Endothelial cell of umbilical vein (primary cell): ENCODE measurements around the gene SHPK. TPM values are rescaled to one million over a fixed set of nuclear protein-coding genes. Genes with fewer than 3 reads are reported as not detected.

Experiments
- BruUV-seq: library from RNA; stranded (reverse); fragments of 400-500 nt; replicated peaks from 2 replicates; lab custom pipeline; 2021; lab: Mats Ljungman, UMichigan
- CTCF ChIA-PET: fragments of 300-600, 350-600 bp; sonication (Branson Sonifier 250); formaldehyde crosslinking; loops from one replicate; lab custom pipeline; 2021; ENCODE audit warnings: antibody characterized with exemption, inconsistent platforms; lab: Charles Lee
- POLR2A ChIA-PET: fragments of 300-600, 350-600 bp; sonication (Branson Sonifier 250); formaldehyde crosslinking; loops from one replicate; lab custom pipeline; 2021; ENCODE audit warnings: antibody characterized with exemption, inconsistent platforms; lab: Charles Lee
- DNase-seq: peaks from one replicate; pipeline ENCODE4 v3.0.0-alpha.2; 2011; ENCODE audit warnings: low read depth, low spot score
- FAIRE-seq: peaks from 2 replicates; lab custom pipeline; 2011; peaks lifted over from hg19 to GRCh38; lab: Jason Lieb, UNC
- H2AFZ ChIP-seq: 2 replicates; pipeline ENCODE4 v1.6.0; 2012; ENCODE audit warnings: low read depth, low read length, control low read depth, inconsistent platforms
- H3K27ac ChIP-seq: 2 replicates; pipeline ENCODE4 v1.5.1; 2011; ENCODE audit warnings: low read depth, mild to moderate bottlenecking, control low read depth, low read length, moderate library complexity; ENCODE audit not compliant: insufficient read depth
- H3K27me3 ChIP-seq, 2 experiments: 2 replicates each; pipeline versions ENCODE4 v1.6.0 to v1.6.1; 2011; ENCODE audit warnings: low read length in 2 of 2, mixed read lengths in 1 of 2; ENCODE audit not compliant: control insufficient read depth in 2 of 2, insufficient read depth in 2 of 2
- H3K36me3 ChIP-seq, 2 experiments: 2 replicates in 1 of 2; 3 replicates in 1 of 2; pipeline ENCODE4 v1.5.1; 2011; ENCODE audit warnings: low read length in 2 of 2, mild to moderate bottlenecking in 1 of 2, moderate library complexity in 1 of 2; ENCODE audit not compliant: control insufficient read depth in 2 of 2, insufficient read depth in 2 of 2; ENCODE audit errors: extremely low read depth in 1 of 2
- H3K4me1 ChIP-seq: 3 replicates; pipeline ENCODE4 v1.5.1; 2011; ENCODE audit warnings: mild to moderate bottlenecking, low read length; ENCODE audit not compliant: control insufficient read depth, insufficient read depth; ENCODE audit errors: extremely low read depth
- H3K4me2 ChIP-seq: 2 replicates; pipeline ENCODE4 v1.6.1; 2011; ENCODE audit warnings: low read length, control low read depth, mixed read lengths; ENCODE audit not compliant: insufficient read depth
- H3K4me3 ChIP-seq, 3 experiments: fragments of 200-600 bp in 1 of 3; sonication (generic), shearing (Covaris generic) in 1 of 3; replicated peaks in 1 of 3; 2 replicates each; pipeline ENCODE4 v1.5.1; 2011 to 2016; ENCODE audit warnings: control low read depth in 3 of 3, low read length in 3 of 3, mild to moderate bottlenecking in 2 of 3, inconsistent platforms in 1 of 3, low read depth in 1 of 3, moderate library complexity in 1 of 3; ENCODE audit not compliant: insufficient read depth in 1 of 3
- H3K79me2 ChIP-seq: 2 replicates; pipeline ENCODE4 v1.6.0; 2012; ENCODE audit warnings: low read length, inconsistent platforms; ENCODE audit not compliant: control insufficient read depth, insufficient read depth
- H3K9ac ChIP-seq: replicated peaks from 2 replicates; pipeline ENCODE3; 2011; ENCODE audit warnings: low read length, control low read depth; ENCODE audit not compliant: insufficient read depth; ENCODE audit errors: extremely low read depth
- H3K9me1 ChIP-seq: replicated peaks from 3 replicates; pipeline ENCODE4 v1.6.0; 2011; ENCODE audit warnings: mild to moderate bottlenecking, low read length; ENCODE audit not compliant: control insufficient read depth, insufficient read depth; ENCODE audit errors: extremely low read depth
- H3K9me3 ChIP-seq: replicated peaks from 2 replicates; pipeline ENCODE4 v1.5.1; 2012; ENCODE audit warnings: low read length, inconsistent platforms; ENCODE audit not compliant: control insufficient read depth, insufficient read depth
- H4K20me1 ChIP-seq: replicated peaks from 2 replicates; pipeline ENCODE3; 2011; ENCODE audit warnings: mild to moderate bottlenecking, low read length; ENCODE audit not compliant: control insufficient read depth, insufficient read depth; ENCODE audit errors: extremely low read depth
- CTCF ChIP-seq, 2 donors: IDR thresholded peaks; 1 replicate in 1 of 2; 2 replicates in 1 of 2; pipeline ENCODE4 v1.5.1; 2011; ENCODE audit warnings: low read length in 2 of 2, mild to moderate bottlenecking in 2 of 2, moderate library complexity in 2 of 2, control low read depth in 1 of 2, inconsistent platforms in 1 of 2, low read depth in 1 of 2; ENCODE audit not compliant: insufficient read depth in 1 of 2; ENCODE audit errors: extremely low read depth in 1 of 2
- EZH2 ChIP-seq: IDR thresholded peaks from 2 replicates; pipeline ENCODE4 v1.6.1; 2012; ENCODE audit warnings: borderline replicate concordance, low read depth, mild to moderate bottlenecking, moderate library complexity, low read length, inconsistent platforms; ENCODE audit not compliant: severe bottlenecking
- GATA2 ChIP-seq: IDR thresholded peaks from 2 replicates; pipeline ENCODE4 v1.7.0; 2011; ENCODE audit warnings: low read depth, mild to moderate bottlenecking, moderate library complexity, mixed read lengths, low read length; ENCODE audit not compliant: insufficient read length, insufficient read depth
- JUN ChIP-seq: IDR thresholded peaks from 2 replicates; pipeline ENCODE4 v1.6.1; 2011; ENCODE audit warnings: borderline replicate concordance, low read depth; ENCODE audit not compliant: insufficient read length, insufficient read depth
- POLR2A ChIP-seq: IDR thresholded peaks from 2 replicates; pipeline ENCODE4 v1.6.1; 2012; ENCODE audit warnings: low read depth, mild to moderate bottlenecking, control low read depth, low read length
- POLR2AphosphoS5 ChIP-seq: IDR thresholded peaks from 2 replicates; pipeline ENCODE4 v1.6.1; 2012; ENCODE audit warnings: low read depth, mild to moderate bottlenecking, control low read depth, low read length, moderate library complexity; ENCODE audit not compliant: insufficient read depth
- dilution Hi-C: fragments of 300-500 bp; cut with MboI; formaldehyde crosslinking; loops from one replicate; pipeline ENCODE4 v1.15.0; 2019; ENCODE audit warnings: low sequenced_read_pairs; ENCODE audit not compliant: extremely low pct_ligation_motif_present
- intact Hi-C: fragments of 100-400 bp; cut with micrococcal nuclease; formaldehyde crosslinking; loops from one replicate; pipeline ENCODE4 v1.10.0; 2022
- polyA plus RNA-seq, 4 experiments: library from polyadenylated mRNA; depleted of rRNA in 3 of 4; stranded (reverse) in 3 of 4; unstranded in 1 of 4; fragments of >200 nt; gene quantifications; 2 replicates each; pipeline versions ENCODE4 v1.2.1 to v1.2.3, GENCODE V29; 2011 to 2012; ENCODE audit warnings: missing spikeins in 1 of 4
- total RNA-seq: library from RNA; stranded (reverse); gene quantifications from 2 replicates; pipeline ENCODE4 v1.2.3, GENCODE V29; 2021

Gene SHPK
- total and polyA plus RNA-seq, 2 donors (not counting 3 experiments of a cell fraction or from before 2014, with no cell fraction given), result 15.4 to 15.9 TPM

- CTCF ChIA-PET, result no interaction called here
- peaks cover 3% of the 10 kb centered on the region for H4K20me1 ChIP-seq
- H2AFZ ChIP-seq, result no peak overlapping the region
- no peak overlapping the region for H3K4me3 ChIP-seq
- H3K79me2 ChIP-seq, result peaks cover 47% of the 10 kb centered on the region
- H3K4me2 ChIP-seq, result no peak overlapping the region
- no peaks in the 10 kb centered on the region for H3K9me3 ChIP-seq
- H3K27ac ChIP-seq, result no peak overlapping the region
- no peak overlapping the region for H3K9ac ChIP-seq
- dilution Hi-C loops, result no loop called here
- H3K9me1 ChIP-seq, result no peaks in the 10 kb centered on the region
- peaks cover 5 to 25% of the 10 kb centered on the region in 2 experiments for H3K36me3 ChIP-seq
- no peak for TF ChIP-seq JUN
- TF ChIP-seq EZH2, result no peak
- TF ChIP-seq POLR2A, result no peak
- TF ChIP-seq GATA2, result no peak
- no peak for TF ChIP-seq POLR2AphosphoS5
- TF ChIP-seq CTCF (IDR thresholded peaks at IDR 0.05; ENCODE audit: extremely low read depth in 1 of 2, insufficient read depth in 1 of 2, low read depth in 1 of 2, low read length in 2 of 2), result no peak
- BruUV-seq, result no TSS peak
- peaks cover 24% of the 10 kb centered on the region for H3K4me1 ChIP-seq
- DNase-seq (no peak), FAIRE-seq (no peak)
- POLR2A ChIA-PET, result no interaction called here
- intact Hi-C loops, result loop anchor here (5.0 kb wide), 1 partner anchor 56 kb away; the partner anchor contains the start of gene HASPIN
- no peaks in the 10 kb centered on the region for H3K27me3 ChIP-seq
Measured at GRCh38 chr17:3665834-3666233, 29.8 kb upstream of the SHPK start.
